G401 (cell line): ENCODE results near the gene FCRL3. TPM values are rescaled to one million over a fixed set of nuclear protein-coding genes. Genes with fewer than 3 reads are reported as not detected.
A peak's percentile ranks its signal among the peaks of the same experiment; 100 is the strongest.

ENCODE experiments used
- DNase-seq: peaks from one replicate; pipeline ENCODE4 v3.0.0-alpha.2; 2015; ENCODE audit warnings: low spot score
- in situ Hi-C: cut with HindIII; loops from 2 replicates; pipeline ENCODE4 v1.10.0; 2016; ENCODE audit warnings: low sequenced_read_pairs, mixed read lengths
- total RNA-seq: library from RNA; depleted of rRNA; stranded (reverse); fragments of >200 nt; shearing (Covaris generic); gene quantifications from 2 replicates; pipeline ENCODE4 v1.2.3, GENCODE V29; 2014; rRNA removed

Gene FCRL3
- total RNA-seq, 1 experiment from 2014 or later: not detected

- DNase-seq: no peak
- in situ Hi-C loops: no loop called here
Observed at GRCh38 chr1:157695417-157695816, 5.2 kb downstream of the FCRL3 start.

GRCh38 chr1:157691285-157691920, 9.2 kb downstream of the FCRL3 start:
- peak; percentile 82 for DNase-seq
- in situ Hi-C loops: no loop called here

- DNase-seq: no peak
- in situ Hi-C loops: no loop called here
Observed at GRCh38 chr1:157682710-157683437, 17.7 kb downstream of the FCRL3 start.

GRCh38 chr1:157678721-157679120, 21.8 kb downstream of the FCRL3 start:
- in situ Hi-C loops: no loop called here

GRCh38 chr1:157673008-157673407, 27.6 kb downstream of the FCRL3 start:
- no peak for DNase-seq
- in situ Hi-C loops: no loop called here

More at GRCh38 chr1:157678721-157679120, 21.8 kb downstream of the FCRL3 start:
- no peak for DNase-seq

DNA sequence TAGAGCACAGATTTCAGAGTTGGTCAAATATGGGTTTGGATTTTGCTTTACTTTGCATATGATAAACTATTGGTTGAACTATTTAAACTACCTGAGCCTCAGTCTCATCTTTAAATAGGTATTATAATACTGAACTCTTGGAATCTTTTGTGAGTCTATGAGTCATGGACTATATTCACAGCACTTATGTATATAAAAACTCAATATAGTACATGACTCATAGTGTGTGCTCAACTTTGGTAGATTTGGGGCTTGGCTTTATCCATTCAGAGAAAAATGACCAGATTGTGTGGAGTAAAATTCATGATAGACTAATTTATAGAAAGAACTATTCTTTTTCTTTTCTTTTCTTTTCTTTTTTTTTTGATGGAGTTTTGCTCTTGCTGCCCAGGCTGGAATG, 28.7 kb downstream of the FCRL3 start:
- in situ Hi-C loops: no loop called here

GRCh38 chr1:157659576-157660247, 40.9 kb downstream of the FCRL3 start:
- no peak for DNase-seq
- in situ Hi-C loops: no loop called here

More for the DNA sequence above, 28.7 kb downstream of the FCRL3 start:
- no peak for DNase-seq

DNA sequence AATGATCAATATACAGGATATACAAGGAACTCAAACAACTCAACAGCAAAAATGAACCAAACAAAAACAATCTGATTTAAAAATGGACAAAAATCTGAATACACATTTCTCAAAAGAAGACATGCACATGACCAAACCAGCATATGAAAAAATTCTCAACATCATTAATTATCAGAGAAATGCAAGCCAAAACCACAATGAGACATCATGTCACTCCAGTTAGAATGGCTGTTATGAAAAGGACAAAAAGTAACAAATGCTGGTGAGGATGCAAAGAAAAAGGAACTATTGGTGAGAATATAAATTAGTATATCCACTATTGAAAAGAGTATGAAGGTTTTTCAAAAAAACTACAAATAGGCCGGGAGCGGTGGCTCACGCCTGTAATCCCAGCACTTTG, 42.0 kb downstream of the FCRL3 start:
- in situ Hi-C loops: no loop called here
- DNase-seq: no peak

DNA sequence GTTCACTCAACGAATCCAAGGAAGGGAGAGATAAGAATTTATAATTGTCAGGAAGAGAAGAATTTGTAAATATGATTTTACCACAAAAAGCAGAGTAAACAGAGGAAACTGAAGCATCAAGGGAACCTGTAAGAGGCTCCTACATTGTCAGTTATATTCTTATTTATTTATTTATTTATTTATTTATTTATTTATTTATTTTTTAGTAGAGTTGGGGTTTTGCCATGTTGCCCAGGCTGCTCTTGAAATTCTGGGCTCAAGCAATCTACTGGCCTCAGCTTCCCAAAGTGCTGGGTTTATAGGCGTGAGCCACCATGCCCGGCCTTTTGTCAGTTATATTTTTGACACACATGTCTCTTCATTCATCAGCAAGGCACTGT, 47.1 kb downstream of the FCRL3 start:
- in situ Hi-C loops: no loop called here
- DNase-seq: no peak

DNA sequence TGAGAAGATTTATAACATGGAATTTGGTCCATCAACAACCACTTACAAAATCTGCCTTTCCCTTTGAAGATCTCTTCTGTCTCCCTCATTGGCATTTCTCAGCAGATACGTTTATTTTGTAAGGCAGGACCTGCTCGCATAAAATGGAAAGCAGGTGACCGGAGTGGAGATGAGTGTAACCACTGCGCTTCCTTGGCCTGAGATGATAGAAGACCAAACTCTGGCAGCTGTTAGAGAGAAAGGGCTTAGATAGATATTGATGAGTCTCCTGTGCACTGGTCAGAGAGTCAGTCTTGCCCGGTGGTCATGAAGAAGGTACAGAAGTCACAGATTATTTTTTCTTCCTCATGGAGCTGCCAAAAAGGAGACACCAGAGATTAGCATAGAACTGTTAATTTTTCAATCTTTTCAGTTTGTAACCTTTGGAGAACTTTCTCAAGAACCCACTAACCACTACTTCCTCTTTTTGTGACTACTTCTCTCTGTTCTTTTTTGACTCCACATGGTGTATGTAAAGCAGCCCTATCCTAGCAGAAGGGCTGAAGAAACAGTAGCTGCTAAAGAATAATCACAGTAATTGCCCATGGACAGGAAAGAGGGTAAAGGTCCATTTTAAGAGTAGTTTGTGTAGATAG, 47.6 kb downstream of the FCRL3 start:
- in situ Hi-C loops: no loop called here
- DNase-seq: no peak

- in situ Hi-C loops: no loop called here
- DNase-seq: no peak
Observed at GRCh38 chr1:157648317-157648716, 52.3 kb downstream of the FCRL3 start.

- DNase-seq: no peak
- in situ Hi-C loops: no loop called here
Observed at GRCh38 chr1:157646144-157646543, 54.4 kb downstream of the FCRL3 start.

- in situ Hi-C loops: no loop called here
- DNase-seq: no peak
Observed at GRCh38 chr1:157641177-157641576, 59.4 kb downstream of the FCRL3 start.

GRCh38 chr1:157639800-157640199, 60.8 kb downstream of the FCRL3 start:
- no peak for DNase-seq
- in situ Hi-C loops: no loop called here

GRCh38 chr1:157628773-157629172, 71.8 kb downstream of the FCRL3 start:
- in situ Hi-C loops: no loop called here
- DNase-seq: no peak

Other genes starting within 250 kb of the FCRL3 start
- not detected in 2 replicates for gene FCRL5, start 148.3 kb downstream of the FCRL3 start, total RNA-seq
- gene FCRL4, start 102.7 kb downstream of the FCRL3 start, total RNA-seq: not detected in 2 replicates
- gene FCRL2, start 76.4 kb upstream of the FCRL3 start, total RNA-seq: not detected in 2 replicates
- gene FCRL1, start 119.4 kb upstream of the FCRL3 start, total RNA-seq: not detected in 2 replicates
- not detected in 2 replicates for gene CD5L, start 141.0 kb upstream of the FCRL3 start, total RNA-seq